Inflammatory macrophage treated with lipopolysaccharide for 4 hours (primary cell): ENCODE measurements around the gene ADGRL1.
"Not testable (repeated sequence)": the region's sequence is repeated elsewhere in the genome, so short reads cannot be mapped to it uniquely, and the experiment has no call there.

ENCODE experiments used
- DNase-seq: peaks from one replicate; pipeline ENCODE4 v3.0.0-alpha.2; 2020

The ADGRL1 gene

DNA sequence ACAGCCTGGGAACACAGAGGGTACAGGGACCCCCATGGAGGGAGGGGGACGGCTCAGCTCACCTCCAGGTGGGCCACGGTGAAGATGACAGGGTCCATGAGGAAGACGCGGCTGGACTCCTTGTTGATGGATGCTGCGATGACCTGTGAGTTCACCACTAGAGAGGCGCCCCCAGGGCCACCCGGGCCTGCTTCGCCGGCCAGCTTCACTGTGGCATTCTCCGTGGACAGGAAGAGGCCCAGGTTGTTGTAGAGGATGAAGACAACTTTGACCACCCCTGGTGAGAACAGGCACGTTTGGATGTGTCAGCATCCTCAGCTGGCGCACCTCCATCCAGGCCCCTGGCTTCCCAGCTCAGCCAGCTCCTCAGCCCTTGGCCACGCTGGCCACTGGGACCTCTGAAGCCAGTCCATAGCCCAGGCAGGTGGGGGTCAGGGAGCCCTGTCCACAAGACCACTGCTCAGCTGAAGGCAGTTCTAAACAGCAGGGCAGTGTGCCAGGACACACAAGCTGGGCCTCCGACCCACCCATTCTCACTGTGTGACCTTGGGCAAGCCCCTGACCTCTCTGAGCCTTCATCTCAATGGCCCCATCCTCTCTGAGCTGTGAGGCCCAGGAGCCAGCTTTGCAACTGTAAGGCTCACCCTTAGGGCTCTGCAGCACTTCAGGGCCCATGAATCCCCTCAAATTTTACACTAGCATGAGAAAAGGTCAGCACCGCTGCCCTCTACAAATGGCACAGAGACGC is 47.5 kb downstream of the ADGRL1 start:
- DNase-seq = no peak

GRCh38 chr19:14156971-14157717 is 48.8 kb downstream of the ADGRL1 start:
- DNase-seq = no peak

GRCh38 chr19:14156122-14156521 is 49.8 kb downstream of the ADGRL1 start:
- DNase-seq = no peak

DNA sequence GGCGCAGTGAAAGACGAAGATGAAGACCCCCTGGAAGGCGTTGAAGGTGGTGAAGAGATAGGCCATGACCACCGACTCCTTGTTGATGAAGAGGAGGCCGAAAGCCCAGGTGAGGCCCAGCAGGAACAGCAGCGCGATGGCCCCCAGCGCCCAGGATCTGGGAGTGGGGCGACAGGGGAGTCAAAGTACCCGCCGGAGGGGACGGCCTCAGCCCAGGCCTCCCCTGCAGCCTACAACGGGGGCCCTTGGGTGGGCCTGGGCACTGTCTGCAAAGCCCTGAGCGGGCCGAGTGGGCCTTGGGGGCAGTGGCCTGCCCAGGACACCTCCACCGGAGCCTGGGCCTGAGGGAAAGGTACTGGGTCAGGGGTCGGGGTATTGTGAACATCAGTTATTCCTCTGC is 50.6 kb downstream of the ADGRL1 start:
- DNase-seq = no peak

GRCh38 chr19:14152713-14153112 is 53.3 kb downstream of the ADGRL1 start:
- DNase-seq = no peak

DNA sequence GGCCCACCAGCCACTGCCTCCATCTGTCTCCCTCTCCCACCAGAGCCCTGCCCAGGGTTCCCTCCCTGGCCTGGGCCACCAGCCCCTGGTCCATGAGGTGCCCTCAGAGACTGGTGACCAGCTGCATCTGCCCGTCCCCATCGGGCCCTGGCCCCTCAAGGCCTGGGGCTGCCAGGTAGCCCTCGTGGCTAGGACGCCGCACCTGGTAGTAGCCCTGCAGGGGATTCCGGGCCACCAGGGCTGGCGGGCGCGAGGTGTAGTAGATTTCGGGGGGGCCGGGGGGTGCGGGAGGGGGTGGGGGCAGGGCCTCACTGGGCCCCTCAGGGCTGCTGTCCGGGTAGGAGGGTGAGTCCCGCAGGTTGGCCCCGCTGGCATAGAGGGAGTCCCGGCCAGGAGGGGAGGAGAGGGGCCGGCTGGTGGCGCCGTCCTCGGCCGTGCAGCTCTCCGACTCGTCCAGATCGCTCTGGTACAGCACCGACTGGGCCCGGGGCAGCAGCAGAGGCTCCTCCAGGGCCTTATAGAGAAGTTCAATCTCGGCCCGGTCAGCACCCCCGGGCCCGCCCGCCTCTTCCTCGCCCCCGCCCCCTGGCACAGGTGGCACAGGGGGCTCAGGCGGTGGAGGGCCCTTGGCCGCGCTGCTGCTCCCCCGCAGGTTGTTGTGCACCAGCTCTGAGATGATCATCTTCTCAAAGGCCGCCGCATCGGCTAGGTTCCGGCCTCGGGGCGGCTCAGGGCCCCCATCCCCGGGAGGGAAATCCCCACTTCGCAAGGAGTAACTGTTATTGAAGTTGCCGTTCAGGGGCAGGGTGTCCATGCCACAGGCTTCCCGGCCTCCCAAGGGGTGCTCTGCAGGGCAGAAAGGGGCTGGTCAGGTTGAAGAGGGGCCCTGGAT is 55.0 kb downstream of the ADGRL1 start:
- DNase-seq = no peak

- DNase-seq = no peak
Observed at GRCh38 chr19:14150041-14150769, 55.8 kb downstream of the ADGRL1 start.

DNA sequence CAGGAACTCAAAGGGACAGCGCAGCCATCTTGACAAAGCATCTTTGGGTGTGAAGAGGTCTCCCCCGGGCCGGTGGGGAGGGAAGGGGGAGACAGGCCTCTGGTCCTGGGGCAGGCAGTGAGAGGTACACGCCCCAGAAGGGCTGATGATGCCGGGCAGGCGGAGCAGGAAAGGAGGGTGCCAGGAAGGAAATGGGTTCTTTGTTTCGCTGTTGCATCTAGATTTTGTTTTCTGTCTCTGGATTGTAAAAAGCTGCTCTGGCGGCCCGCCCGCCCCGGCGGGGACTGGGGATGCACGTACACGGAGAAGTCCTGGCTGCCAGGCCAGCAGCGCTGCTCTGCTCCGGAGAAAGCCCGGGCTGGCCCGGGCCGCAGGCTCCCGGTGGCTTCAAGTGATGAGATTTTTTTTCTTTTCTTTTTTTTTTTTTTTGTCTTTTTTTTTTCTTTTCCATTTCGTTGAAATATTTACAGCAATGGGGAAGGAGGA is 56.4 kb downstream of the ADGRL1 start:
- DNase-seq = no peak

DNA sequence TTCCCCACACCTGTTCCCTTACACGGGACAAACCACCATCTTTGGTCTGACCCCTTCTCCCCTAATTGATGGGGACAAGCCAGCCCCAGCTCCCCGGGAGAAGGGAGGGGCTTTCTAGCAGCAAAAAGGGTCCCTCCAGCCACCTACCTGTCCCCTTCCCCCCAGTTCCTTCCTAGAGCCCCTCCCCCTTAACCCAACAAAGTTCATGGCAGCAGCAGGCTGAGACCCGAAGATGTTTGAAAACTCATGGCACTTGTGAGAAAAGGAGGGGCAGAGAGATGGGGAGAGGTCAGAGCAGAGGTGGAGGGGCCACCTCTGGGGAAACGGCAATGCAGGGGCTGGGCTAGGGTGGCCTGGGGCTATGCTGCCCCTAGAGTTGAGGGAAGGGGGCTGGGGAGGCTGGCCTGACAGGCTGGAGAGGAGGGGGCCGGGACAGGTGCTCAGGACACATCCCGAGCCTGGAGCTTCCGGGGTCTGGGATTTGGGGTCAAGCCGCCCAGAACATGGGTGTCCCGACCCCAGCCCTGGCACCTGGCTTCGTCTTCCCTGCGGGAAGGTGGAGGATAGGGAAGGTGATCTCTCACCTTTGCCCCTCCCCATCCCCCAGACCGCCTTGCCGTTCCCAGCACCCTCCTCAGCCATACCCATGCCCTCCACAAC is 57.1 kb downstream of the ADGRL1 start:
- DNase-seq = no peak

DNA sequence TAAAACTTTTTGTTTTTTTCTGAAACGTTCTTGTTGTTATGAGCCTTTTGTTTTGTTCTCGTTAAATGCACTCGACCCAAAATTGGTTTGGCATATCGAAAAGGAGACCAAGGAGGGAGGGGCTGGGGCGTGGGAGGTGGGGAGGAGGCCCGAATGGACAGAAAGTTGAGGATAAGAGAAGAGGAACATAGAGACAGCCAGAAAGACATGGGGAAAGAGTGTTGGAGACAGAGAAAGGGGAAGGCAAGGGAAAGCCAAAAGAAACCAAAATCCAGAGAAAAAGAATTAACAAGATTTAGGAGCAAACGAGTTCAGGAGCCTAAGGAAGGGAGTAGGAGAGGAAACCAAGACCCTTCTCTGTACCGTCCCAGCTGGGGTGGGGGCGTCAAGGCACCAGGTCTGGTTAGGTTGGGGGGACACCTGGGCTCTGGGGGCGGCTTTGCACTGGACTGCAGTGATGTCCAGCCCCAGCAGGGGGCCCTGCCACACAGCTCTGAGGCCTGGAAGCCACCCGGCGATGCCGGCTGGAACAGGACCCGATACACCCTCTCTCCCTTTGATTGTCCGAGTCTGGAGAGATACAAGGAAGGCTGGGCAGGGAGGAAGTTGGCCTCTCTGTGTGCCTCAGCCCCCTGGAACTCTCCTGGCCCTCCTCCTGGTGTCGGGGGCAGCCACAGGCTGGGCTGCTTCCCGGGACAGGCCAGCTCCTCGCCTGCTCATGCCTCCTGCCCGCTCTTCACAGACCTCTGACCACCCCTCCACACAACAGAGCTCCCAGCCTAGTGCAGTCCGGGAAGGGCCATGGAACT is 58.0 kb downstream of the ADGRL1 start:
- peak; percentile 53 for DNase-seq

DNA sequence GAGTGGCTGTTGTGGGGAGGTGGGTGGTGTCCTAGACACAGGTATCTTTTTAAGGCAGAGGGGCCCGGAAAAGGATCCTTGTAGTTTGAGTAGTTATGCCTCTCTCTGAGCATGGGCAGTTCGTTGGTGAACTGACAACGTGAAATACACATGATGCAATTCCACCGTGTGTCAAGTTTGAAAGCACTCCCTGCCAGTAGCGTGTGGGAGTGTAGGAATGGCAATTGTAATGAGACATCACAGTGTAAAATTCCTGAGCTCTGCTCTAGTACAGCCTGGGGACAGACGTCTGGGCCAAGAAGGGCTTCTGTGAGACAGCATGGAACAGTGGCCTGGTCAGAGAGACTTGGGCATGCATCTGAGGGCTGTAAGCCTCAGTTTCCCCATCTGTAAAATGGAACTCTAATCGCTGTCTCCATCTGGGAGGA is 59.2 kb downstream of the ADGRL1 start:
- DNase-seq = peak; percentile 80

DNA sequence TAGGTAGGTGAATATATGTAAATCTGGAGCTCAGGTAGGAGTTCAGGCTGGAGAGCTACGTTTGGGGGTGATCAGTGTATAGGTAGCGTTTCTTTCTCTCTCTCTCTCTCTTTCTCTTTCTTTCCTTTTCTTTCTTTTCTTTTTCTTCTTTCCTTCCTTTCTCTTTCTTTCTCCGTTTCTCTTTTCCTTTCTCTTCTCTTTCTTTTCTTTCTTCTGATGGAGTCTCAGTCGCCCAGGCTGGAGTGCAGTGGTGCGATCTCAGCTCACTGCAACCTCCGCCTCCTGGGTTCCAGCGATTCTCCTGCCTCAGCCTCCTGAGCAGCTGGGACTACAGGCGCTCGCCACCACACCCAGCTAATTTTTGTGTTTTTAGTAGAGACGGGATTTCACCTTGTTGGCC is 59.8 kb downstream of the ADGRL1 start:
- DNase-seq = not testable (repeated sequence)

GRCh38 chr19:14145381-14145780 is 60.6 kb downstream of the ADGRL1 start:
- DNase-seq = no peak

DNA sequence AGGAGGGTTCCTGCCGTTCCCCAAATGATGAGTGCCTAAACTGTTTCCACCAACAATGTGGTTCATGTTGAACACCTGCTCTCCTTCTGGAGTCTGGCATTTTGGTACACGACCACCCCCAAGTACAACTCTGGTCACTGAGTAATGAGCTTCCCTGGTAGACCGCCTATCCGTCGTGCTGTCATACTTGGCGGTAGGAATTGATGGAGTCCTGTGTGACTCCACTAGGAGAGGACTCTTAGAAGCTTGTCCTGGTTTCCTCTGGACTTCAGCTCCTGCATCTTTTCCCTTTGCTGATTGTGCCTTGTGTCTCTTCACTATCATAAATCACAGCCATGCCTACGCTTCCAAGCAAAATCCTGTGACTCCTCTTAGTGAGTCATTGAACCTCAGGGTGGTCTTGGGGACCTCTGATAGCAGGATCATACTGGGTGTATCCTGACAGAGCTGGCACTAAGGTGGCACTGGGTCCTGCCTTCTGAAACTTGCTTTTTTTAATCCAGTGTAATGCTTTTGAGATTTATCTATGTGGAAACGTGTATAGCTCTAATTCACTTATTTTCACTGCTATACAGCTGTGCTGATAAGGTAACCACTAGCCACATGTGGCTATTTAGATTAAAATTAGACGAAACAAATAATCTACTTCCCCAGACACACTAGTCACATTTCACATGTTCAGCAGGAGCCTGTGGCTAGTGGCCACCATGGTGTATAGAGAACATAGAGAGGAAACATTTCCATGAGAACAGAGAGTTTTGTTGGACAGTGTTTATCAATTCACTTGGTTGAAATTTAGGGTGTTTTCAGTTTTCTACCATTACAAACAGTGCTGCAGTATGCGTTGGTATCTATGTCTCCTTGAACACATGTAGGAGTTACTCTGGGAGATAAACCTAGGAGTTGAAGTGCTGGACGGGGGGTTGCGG is 63.4 kb downstream of the ADGRL1 start:
- DNase-seq = no peak

DNA sequence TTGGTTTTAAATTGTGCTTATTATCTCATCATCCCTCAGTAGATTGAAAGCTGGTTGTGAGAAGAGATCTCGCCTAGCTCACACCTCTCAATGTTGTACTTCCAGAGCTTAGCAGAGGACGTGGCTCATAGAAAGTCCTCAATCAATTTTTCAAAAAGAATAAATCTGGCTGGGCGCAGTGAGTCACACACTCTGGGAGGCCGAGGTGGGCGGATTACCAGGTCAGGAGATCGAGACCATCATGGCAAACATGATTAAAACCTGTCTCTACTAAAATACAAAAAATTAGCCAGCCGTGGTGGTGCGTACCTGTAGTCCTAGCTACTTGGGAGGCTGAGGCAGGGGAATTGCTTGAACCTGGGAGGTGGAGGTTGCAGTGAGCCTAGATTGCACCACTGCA is 64.9 kb downstream of the ADGRL1 start:
- no peak for DNase-seq

DNA sequence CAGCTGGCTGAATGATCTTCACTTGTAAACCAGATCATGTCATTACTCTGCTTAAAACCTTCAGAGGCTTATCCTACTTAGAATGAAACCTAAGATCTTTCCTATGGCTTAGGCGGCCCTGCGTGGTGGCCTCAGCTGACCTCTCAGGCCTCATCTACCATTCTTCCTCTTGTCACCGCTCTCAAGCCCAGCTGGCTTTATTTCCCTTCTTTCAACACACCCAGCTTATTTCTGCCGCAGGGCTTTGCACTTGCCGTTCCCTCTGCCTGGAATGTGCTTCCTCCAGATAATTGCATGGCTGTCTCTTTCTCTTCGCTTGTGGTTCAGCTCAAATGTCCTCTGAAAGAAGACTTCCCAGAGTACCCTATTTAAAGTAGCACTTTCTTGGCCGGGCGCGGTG is 66.0 kb downstream of the ADGRL1 start:
- DNase-seq = peak; percentile 86

DNA sequence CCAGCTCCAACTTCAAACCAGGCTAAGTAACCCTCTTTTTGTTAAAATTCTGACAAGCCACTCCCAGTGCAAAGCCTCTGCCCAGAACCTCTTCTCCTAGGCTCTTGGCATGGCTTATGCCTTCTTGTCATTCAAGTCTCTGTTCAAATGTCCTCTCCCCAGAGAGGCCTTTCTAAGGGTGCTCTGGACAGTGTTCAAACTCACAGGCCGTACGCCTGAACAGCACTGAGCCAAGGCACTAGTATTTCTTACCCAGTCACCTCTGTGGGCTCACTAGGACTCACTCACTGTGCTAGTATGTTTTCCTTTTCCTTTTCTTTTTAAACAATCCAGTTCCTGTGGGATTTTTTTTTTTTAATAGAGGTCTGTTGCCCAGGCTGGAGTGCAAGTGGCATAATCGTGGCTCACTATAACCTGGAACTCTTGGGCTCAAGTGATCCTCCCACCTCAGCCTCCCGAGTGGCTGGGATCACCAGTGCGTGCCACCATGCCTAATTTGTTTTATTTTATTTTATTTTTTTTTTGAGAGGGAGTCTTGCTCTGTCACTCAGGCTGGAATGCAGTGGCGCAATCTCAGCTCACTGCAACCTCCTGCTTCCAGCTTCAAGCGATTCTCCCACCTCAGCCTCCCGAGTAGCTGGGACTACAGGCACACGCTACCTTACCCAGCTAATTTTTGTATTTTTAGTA is 67.2 kb downstream of the ADGRL1 start:
- DNase-seq = no peak

DNA sequence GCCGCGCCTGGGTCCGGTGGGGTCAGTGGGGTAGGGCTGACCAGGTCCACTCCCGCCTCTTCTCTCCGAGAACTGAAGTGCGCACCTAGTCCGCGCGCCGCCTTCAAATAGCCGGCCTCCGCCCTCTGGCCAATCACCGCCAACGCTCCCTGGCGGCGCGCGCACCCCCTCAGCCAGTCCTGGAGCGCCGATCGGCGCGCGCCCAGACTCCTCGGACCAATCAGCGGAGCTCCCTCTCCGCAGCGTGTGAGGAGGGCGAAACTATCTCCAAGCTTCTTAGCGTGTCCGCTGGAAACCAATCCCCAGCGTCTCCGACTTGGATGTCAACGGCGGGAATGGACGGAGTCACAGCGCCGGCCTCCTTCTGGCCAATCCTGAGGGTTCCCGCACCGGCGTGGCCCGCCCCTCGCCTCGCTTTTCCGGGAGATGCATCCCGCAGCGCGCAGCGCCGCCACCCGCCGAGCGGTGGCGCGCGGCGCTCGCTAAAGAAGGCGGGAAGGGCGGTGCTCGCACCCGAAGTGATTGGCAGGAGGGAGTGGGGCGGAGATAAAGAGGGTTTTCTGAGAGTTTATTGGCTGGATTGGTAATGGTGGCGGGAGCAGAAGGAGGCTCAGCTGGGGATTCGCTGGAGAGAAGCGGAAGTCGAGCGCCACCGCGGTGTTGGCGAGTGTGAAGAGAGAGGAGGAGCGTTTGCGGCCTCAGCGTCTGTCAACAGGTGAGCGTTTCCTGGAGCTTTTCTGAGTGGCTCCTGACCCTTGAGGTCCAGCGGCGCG is 69.3 kb downstream of the ADGRL1 start, which contains the start of gene ASF1B:
TSS of gene ASF1B (minus strand) at position 81 of the 773 bp plus-strand sequence. CDS start 133 bp downstream, outside the sequence.
- peak; percentile 100 for DNase-seq
